ENCODE data around the gene AIPL1.

Gene AIPL1

GRCh38 chr17:6461246-6461645 is 26.3 kb upstream of the AIPL1 start:
- TF ChIP-seq CTCF (IDR thresholded peaks at IDR 0.05; ENCODE audit: low read length, missing control alignments): no peak
- no peak overlapping the region for H3K4me3 ChIP-seq (replicated peaks; ENCODE audit: low read depth, low read length)
- DNase-seq (ENCODE audit: low read depth): no peak

GRCh38 chr17:6460531-6461161 is 25.7 kb upstream of the AIPL1 start:
- DNase-seq (ENCODE audit: low read depth): no peak
- H3K4me3 ChIP-seq (replicated peaks; ENCODE audit: low read depth, low read length): no peak overlapping the region
- TF ChIP-seq CTCF (IDR thresholded peaks at IDR 0.05; ENCODE audit: low read length, missing control alignments): no peak

- no peak for TF ChIP-seq CTCF (IDR thresholded peaks at IDR 0.05; ENCODE audit: low read length, missing control alignments)
- no peak overlapping the region for H3K4me3 ChIP-seq (replicated peaks; ENCODE audit: low read depth, low read length)
- DNase-seq (ENCODE audit: low read depth): no peak
These were observed 23.6 kb upstream of the AIPL1 start for GRCh38 chr17:6458460-6458950.

- no peak for TF ChIP-seq CTCF (IDR thresholded peaks at IDR 0.05; ENCODE audit: low read length, missing control alignments)
- DNase-seq (ENCODE audit: low read depth): no peak
- no peak overlapping the region for H3K4me3 ChIP-seq (replicated peaks; ENCODE audit: low read depth, low read length)
These were observed 23.0 kb upstream of the AIPL1 start for GRCh38 chr17:6457688-6458459.

GRCh38 chr17:6456914-6457687 is 22.2 kb upstream of the AIPL1 start:
- H3K4me3 ChIP-seq (replicated peaks; ENCODE audit: low read depth, low read length): no peak overlapping the region
- peak; percentile 63 for DNase-seq (ENCODE audit: low read depth)
- TF ChIP-seq CTCF (IDR thresholded peaks at IDR 0.05; ENCODE audit: low read length, missing control alignments): no peak

- no peak overlapping the region for H3K4me3 ChIP-seq (replicated peaks; ENCODE audit: low read depth, low read length)
- DNase-seq (ENCODE audit: low read depth): no peak
- no peak for TF ChIP-seq CTCF (IDR thresholded peaks at IDR 0.05; ENCODE audit: low read length, missing control alignments)
These were observed 21.4 kb upstream of the AIPL1 start for GRCh38 chr17:6456321-6456720.

Data from fibroblast of pulmonary artery (primary cell).